ENCODE data around the gene FRMD8.
A peak's percentile ranks its signal among the peaks of the same experiment; 100 is the strongest.

Gene FRMD8

GRCh38 chr11:65424205-65425104 is 38.0 kb downstream of the FRMD8 start:
- Histone ChIP-seq H3K36me3 (ENCODE audit: control insufficient read depth in 2 of 2, insufficient read depth in 2 of 2, low read length in 2 of 2) (peaks cover 20 to 37% of the 10 kb centered on the region in 2 donors), H3K9ac (ENCODE audit: low read depth in 1 of 2, low read length in 2 of 2) (peak overlapping the region; percentile 96 to 98), H3K9me3 (ENCODE audit: control insufficient read depth in 2 of 2, low read length in 2 of 2) (no peaks in the 10 kb centered on the region), H3K27ac (ENCODE audit: low read depth in 2 of 2, low read length in 2 of 2) (peak overlapping the region; percentile 100), H3K4me3 (ENCODE audit: low read length in 2 of 2) (peak overlapping the region; percentile 82 to 96), H3K27me3 (ENCODE audit: control insufficient read depth in 2 of 2, insufficient read depth in 2 of 2, low read length in 2 of 2) (no peaks in the 10 kb centered on the region), H3K4me1 (ENCODE audit: control insufficient read depth in 2 of 2, insufficient read depth in 2 of 2, low read length in 2 of 2) (peaks cover 48 to 52% of the 10 kb centered on the region in 2 donors)

- Histone ChIP-seq H3K36me3 (ENCODE audit: control insufficient read depth in 2 of 2, insufficient read depth in 2 of 2, low read length in 2 of 2) (peaks cover 20 to 37% of the 10 kb centered on the region in 2 donors), H3K27ac (ENCODE audit: low read depth in 2 of 2, low read length in 2 of 2) (peak overlapping the region; percentile 100), H3K4me3 (ENCODE audit: low read length in 2 of 2) (peak overlapping the region; percentile 82 to 96), H3K9me3 (ENCODE audit: control insufficient read depth in 2 of 2, low read length in 2 of 2) (no peaks in the 10 kb centered on the region), H3K9ac (ENCODE audit: low read depth in 1 of 2, low read length in 2 of 2) (peak overlapping the region; percentile 96 to 98), H3K4me1 (ENCODE audit: control insufficient read depth in 2 of 2, insufficient read depth in 2 of 2, low read length in 2 of 2) (peaks cover 48 to 51% of the 10 kb centered on the region in 2 donors), H3K27me3 (ENCODE audit: control insufficient read depth in 2 of 2, insufficient read depth in 2 of 2, low read length in 2 of 2) (no peaks in the 10 kb centered on the region)
Observed at GRCh38 chr11:65425105-65425970, 38.9 kb downstream of the FRMD8 start.

GRCh38 chr11:65425971-65426838 is 39.8 kb downstream of the FRMD8 start:
- Histone ChIP-seq H3K27ac (ENCODE audit: low read depth in 2 of 2, low read length in 2 of 2) (peak overlapping the region; percentile 100), H3K4me3 (ENCODE audit: low read length in 2 of 2) (peak overlapping the region; percentile 82 to 96), H3K9ac (ENCODE audit: low read depth in 1 of 2, low read length in 2 of 2) (peak overlapping the region; percentile 96 to 98), H3K9me3 (ENCODE audit: control insufficient read depth in 2 of 2, low read length in 2 of 2) (no peaks in the 10 kb centered on the region), H3K27me3 (ENCODE audit: control insufficient read depth in 2 of 2, insufficient read depth in 2 of 2, low read length in 2 of 2) (no peaks in the 10 kb centered on the region), H3K4me1 (ENCODE audit: control insufficient read depth in 2 of 2, insufficient read depth in 2 of 2, low read length in 2 of 2) (peaks cover 44 to 46% of the 10 kb centered on the region in 2 donors), H3K36me3 (ENCODE audit: control insufficient read depth in 2 of 2, insufficient read depth in 2 of 2, low read length in 2 of 2) (peaks cover 20 to 37% of the 10 kb centered on the region in 2 donors)

- H3K4me1 ChIP-seq (ENCODE audit: control insufficient read depth in 2 of 2, insufficient read depth in 2 of 2, low read length in 2 of 2), result peaks cover 39 to 42% of the 10 kb centered on the region in 2 donors
- no peaks in the 10 kb centered on the region for H3K27me3 ChIP-seq (ENCODE audit: control insufficient read depth in 2 of 2, insufficient read depth in 2 of 2, low read length in 2 of 2)
- H3K9ac ChIP-seq (ENCODE audit: low read depth in 1 of 2, low read length in 2 of 2), result peak overlapping the region; percentile 96 to 98
- no peaks in the 10 kb centered on the region for H3K9me3 ChIP-seq (ENCODE audit: control insufficient read depth in 2 of 2, low read length in 2 of 2)
- H3K4me3 ChIP-seq (ENCODE audit: low read length in 2 of 2), result peak overlapping the region; percentile 82 to 96
- H3K36me3 ChIP-seq (ENCODE audit: control insufficient read depth in 2 of 2, insufficient read depth in 2 of 2, low read length in 2 of 2), result peaks cover 20 to 37% of the 10 kb centered on the region in 2 donors
- peak overlapping the region; percentile 100 for H3K27ac ChIP-seq (ENCODE audit: low read depth in 2 of 2, low read length in 2 of 2)
Observed at GRCh38 chr11:65426839-65427690, 40.6 kb downstream of the FRMD8 start.

GRCh38 chr11:65427691-65428577 is 41.5 kb downstream of the FRMD8 start:
- Histone ChIP-seq H3K27me3 (ENCODE audit: control insufficient read depth in 2 of 2, insufficient read depth in 2 of 2, low read length in 2 of 2) (no peaks in the 10 kb centered on the region), H3K9ac (ENCODE audit: low read depth in 1 of 2, low read length in 2 of 2) (peak overlapping the region; percentile 96 to 98), H3K4me3 (ENCODE audit: low read length in 2 of 2) (peak overlapping the region; percentile 82 to 96), H3K27ac (ENCODE audit: low read depth in 2 of 2, low read length in 2 of 2) (peak overlapping the region; percentile 100), H3K9me3 (ENCODE audit: control insufficient read depth in 2 of 2, low read length in 2 of 2) (no peaks in the 10 kb centered on the region), H3K4me1 (ENCODE audit: control insufficient read depth in 2 of 2, insufficient read depth in 2 of 2, low read length in 2 of 2) (peaks cover 39 to 41% of the 10 kb centered on the region in 2 donors), H3K36me3 (ENCODE audit: control insufficient read depth in 2 of 2, insufficient read depth in 2 of 2, low read length in 2 of 2) (peaks cover 20 to 38% of the 10 kb centered on the region in 2 donors)

- Histone ChIP-seq H3K27me3 (ENCODE audit: control insufficient read depth in 2 of 2, insufficient read depth in 2 of 2, low read length in 2 of 2) (no peaks in the 10 kb centered on the region), H3K9ac (ENCODE audit: low read depth in 1 of 2, low read length in 2 of 2) (peak overlapping the region; percentile 96 to 98), H3K4me3 (ENCODE audit: low read length in 2 of 2) (peak overlapping the region; percentile 82 to 96), H3K9me3 (ENCODE audit: control insufficient read depth in 2 of 2, low read length in 2 of 2) (no peaks in the 10 kb centered on the region), H3K27ac (ENCODE audit: low read depth in 2 of 2, low read length in 2 of 2) (peak overlapping the region; percentile 100), H3K36me3 (ENCODE audit: control insufficient read depth in 2 of 2, insufficient read depth in 2 of 2, low read length in 2 of 2) (peaks cover 21 to 42% of the 10 kb centered on the region in 2 donors), H3K4me1 (ENCODE audit: control insufficient read depth in 2 of 2, insufficient read depth in 2 of 2, low read length in 2 of 2) (peaks cover 39 to 41% of the 10 kb centered on the region in 2 donors)
Observed at GRCh38 chr11:65428578-65429067, 42.2 kb downstream of the FRMD8 start.

GRCh38 chr11:65429068-65429681 is 42.7 kb downstream of the FRMD8 start:
- Histone ChIP-seq H3K4me1 (ENCODE audit: control insufficient read depth in 2 of 2, insufficient read depth in 2 of 2, low read length in 2 of 2) (peaks cover 39 to 41% of the 10 kb centered on the region in 2 donors), H3K36me3 (ENCODE audit: control insufficient read depth in 2 of 2, insufficient read depth in 2 of 2, low read length in 2 of 2) (peaks cover 19 to 41% of the 10 kb centered on the region in 2 donors), H3K27me3 (ENCODE audit: control insufficient read depth in 2 of 2, insufficient read depth in 2 of 2, low read length in 2 of 2) (no peaks in the 10 kb centered on the region), H3K4me3 (ENCODE audit: low read length in 2 of 2) (peak overlapping the region; percentile 2 to 96), H3K9ac (ENCODE audit: low read depth in 1 of 2, low read length in 2 of 2) (peak overlapping the region; percentile 15 to 63), H3K27ac (ENCODE audit: low read depth in 2 of 2, low read length in 2 of 2) (peak overlapping the region; percentile 100), H3K9me3 (ENCODE audit: control insufficient read depth in 2 of 2, low read length in 2 of 2) (no peaks in the 10 kb centered on the region)

All from mucosa of rectum (tissue), 2 donors.